ENCODE measurements around the gene STK24.

The STK24 gene

DNA sequence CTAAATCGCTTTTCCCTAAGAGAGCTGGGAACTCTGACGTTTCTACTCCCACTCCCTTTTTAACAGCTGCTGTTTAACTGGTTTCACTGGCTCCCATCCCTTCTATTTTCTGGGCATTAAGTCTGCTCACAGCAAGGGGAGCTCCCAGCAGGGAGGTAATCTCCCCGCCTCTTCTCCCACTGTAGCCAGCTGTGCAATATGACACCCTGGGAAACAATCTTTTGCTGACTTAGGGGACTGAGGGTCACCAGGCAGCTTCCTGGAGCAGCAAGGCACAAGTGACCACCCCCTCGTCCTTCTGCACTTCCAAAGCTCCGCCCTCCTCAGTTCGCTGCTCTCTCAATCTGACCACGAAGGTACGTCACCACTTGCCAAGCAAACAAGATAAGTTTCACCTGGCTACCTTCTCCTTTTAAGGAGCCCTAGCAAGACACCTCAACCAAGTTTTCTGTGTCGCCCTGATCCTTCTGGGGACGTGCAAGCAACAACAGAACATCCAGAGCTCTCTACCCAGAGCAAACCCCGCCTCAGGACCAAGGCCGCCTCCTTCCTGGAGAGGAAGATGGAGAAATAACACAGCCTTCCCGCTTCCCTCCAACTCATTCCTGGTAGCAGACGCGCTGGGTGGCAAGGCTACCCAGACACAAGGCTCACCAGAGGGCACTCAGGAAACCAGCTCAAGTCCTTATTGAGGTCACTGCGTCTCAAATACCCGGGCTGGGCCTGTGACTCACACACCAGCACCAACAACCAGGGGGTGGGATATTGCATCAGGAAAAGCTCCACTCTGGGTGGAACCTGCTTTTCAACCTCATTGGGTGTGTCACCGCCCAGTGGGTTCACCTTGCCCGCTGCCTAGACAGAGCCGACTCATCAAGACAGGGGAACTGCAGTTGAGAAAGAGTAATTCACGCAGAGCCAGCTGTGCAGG lies 92.4 kb downstream of the STK24 start:
- peaks cover 89% of the 10 kb centered on the region for H3K79me2 ChIP-seq (ENCODE audit: low read length)
- H3K9me3 ChIP-seq (replicated peaks; ENCODE audit: insufficient read depth, low read length) = no peaks in the 10 kb centered on the region
- H4K20me1 ChIP-seq (ENCODE audit: insufficient read depth, low read length) = 0 out of 2 replicates have a peak, but pooled peaks cover 2% of the 10 kb centered on the region
- no peak overlapping the region for H3K9ac ChIP-seq (ENCODE audit: low read length)
- peaks cover 14% of the 10 kb centered on the region for H3F3A ChIP-seq (ENCODE audit: insufficient read depth, low read length)
- DNase-seq = no peak
- no peaks in the 10 kb centered on the region for H3K36me3 ChIP-seq (replicated peaks; ENCODE audit: insufficient read depth, low read length)
- H3K9me2 ChIP-seq (replicated peaks; ENCODE audit: insufficient read depth, low read length) = no peaks in the 10 kb centered on the region
- no peak overlapping the region for H2AFZ ChIP-seq (ENCODE audit: low read length)
- no peaks in the 10 kb centered on the region for H3K27me3 ChIP-seq (replicated peaks; ENCODE audit: insufficient read depth, low read length)
- no peak overlapping the region for H3K27ac ChIP-seq (ENCODE audit: low read length)
- no peak overlapping the region for H3K4me2 ChIP-seq (ENCODE audit: low read depth, low read length)
- TF ChIP-seq, protein P1, sequence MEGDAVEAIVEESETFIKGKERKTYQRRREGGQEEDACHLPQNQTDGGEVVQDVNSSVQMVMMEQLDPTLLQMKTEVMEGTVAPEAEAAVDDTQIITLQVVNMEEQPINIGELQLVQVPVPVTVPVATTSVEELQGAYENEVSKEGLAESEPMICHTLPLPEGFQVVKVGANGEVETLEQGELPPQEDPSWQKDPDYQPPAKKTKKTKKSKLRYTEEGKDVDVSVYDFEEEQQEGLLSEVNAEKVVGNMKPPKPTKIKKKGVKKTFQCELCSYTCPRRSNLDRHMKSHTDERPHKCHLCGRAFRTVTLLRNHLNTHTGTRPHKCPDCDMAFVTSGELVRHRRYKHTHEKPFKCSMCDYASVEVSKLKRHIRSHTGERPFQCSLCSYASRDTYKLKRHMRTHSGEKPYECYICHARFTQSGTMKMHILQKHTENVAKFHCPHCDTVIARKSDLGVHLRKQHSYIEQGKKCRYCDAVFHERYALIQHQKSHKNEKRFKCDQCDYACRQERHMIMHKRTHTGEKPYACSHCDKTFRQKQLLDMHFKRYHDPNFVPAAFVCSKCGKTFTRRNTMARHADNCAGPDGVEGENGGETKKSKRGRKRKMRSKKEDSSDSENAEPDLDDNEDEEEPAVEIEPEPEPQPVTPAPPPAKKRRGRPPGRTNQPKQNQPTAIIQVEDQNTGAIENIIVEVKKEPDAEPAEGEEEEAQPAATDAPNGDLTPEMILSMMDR (IDR thresholded peaks at IDR 0.05; ENCODE audit: low read length) = no peak
- no peak for TF ChIP-seq EZH2 (optimal IDR thresholded peaks at IDR 0.05; ENCODE audit: low read depth, low read length)
- no peak for TF ChIP-seq EZH2phosphoT487 (IDR thresholded peaks at IDR 0.05; ENCODE audit: low read length)
- no peak overlapping the region for H3K4me3 ChIP-seq (ENCODE audit: low read length)
- peaks cover 24% of the 10 kb centered on the region for H3K4me1 ChIP-seq (ENCODE audit: low read length)

DNA sequence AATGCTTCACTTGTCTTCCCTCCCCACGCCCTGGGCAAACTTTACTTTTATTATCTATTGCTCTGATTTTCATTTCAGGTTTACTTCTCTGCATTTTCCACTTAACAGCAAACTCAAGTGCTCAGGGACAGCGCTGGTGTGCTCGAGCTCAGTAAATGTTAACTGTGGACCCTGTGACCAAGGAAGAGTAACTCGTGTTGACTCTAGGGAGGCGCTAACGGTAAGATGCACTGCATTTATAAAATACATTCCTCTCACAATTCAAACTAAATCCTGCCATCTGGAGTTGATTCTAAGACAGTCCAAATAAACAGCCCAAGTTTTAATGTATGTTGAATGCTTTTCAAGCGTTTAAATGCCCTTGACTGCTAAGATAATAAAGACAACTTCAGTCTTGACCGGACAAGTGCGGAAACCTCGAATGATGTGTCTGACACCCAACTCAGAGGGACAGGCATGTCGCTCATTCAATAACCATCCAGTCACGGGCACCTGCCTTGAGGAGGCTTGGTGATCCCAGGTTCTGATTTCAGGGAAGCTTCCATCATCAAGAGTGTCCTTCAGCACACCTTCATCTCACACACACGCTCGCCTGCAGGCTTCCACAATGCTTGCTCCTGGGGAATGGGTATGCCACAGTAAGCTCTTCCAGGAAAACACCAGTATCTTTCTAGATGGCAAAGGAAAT lies 93.2 kb downstream of the STK24 start:
- no peaks in the 10 kb centered on the region for H4K20me1 ChIP-seq (ENCODE audit: insufficient read depth, low read length)
- H3K79me2 ChIP-seq (ENCODE audit: low read length) = peaks cover 92% of the 10 kb centered on the region
- no peak overlapping the region for H3K27ac ChIP-seq (ENCODE audit: low read length)
- H3F3A ChIP-seq (ENCODE audit: insufficient read depth, low read length) = peaks cover 6% of the 10 kb centered on the region
- no peaks in the 10 kb centered on the region for H3K36me3 ChIP-seq (replicated peaks; ENCODE audit: insufficient read depth, low read length)
- TF ChIP-seq EZH2phosphoT487 (IDR thresholded peaks at IDR 0.05; ENCODE audit: low read length) (no peak), EZH2 (optimal IDR thresholded peaks at IDR 0.05; ENCODE audit: low read depth, low read length) (no peak)
- TF ChIP-seq, protein P1 (IDR thresholded peaks at IDR 0.05; ENCODE audit: low read length) = no peak
- no peaks in the 10 kb centered on the region for H3K27me3 ChIP-seq (replicated peaks; ENCODE audit: insufficient read depth, low read length)
- H3K9me2 ChIP-seq (replicated peaks; ENCODE audit: insufficient read depth, low read length) = no peaks in the 10 kb centered on the region
- peaks cover 17% of the 10 kb centered on the region for H3K4me1 ChIP-seq (ENCODE audit: low read length)
- no peak overlapping the region for H3K4me2 ChIP-seq (ENCODE audit: low read depth, low read length)
- no peak overlapping the region for H3K9ac ChIP-seq (ENCODE audit: low read length)
- no peak overlapping the region for H3K4me3 ChIP-seq (ENCODE audit: low read length)
- H2AFZ ChIP-seq (ENCODE audit: low read length) = no peak overlapping the region
- DNase-seq = no peak
- H3K9me3 ChIP-seq (replicated peaks; ENCODE audit: insufficient read depth, low read length) = no peaks in the 10 kb centered on the region

DNA sequence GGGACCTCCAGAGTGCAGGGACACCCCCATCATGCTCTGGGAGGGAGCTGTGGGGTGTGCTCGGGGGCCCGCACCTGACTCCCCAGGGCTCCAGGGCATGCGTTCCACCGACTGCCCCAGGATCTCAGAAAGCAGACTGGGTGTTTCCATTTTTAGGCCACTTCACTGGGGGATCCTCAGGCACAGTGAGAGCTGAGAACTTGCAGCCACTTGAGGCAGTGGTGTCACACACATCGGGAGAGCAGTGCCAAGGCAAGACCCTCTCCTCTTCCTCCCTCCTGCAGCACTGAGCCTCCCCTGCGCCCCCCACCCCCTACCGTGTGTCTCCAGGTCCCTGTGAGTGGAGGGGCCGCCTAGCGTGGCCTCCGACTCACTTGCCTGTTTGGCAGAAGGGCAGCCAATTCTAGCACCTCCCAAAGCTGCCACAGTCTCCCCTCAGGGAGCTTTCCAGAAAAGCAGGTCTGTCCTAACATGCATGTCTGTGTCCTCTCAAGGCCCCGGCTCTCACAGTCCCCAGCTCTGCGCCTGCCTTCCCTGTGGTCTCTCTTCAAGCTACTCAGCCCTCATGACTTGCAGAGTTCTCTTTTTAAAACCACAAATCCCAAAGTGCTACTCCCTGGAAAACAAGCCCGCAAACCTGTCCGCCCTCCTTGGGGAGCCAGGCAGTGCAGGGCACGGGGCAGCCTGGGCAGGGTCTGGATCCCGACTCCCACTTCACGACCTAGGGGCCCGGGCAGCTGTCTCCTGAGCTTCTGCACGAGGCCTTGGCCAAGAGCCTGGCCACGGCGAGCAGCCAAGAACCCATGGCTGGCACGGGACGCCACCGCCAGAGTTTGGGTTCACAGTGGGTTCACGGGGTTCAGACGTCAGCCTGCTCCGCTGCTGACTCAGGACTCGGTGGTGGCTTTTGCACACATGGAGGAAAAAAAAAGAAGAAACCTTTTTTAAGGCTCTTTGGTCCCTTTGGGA lies 94.1 kb downstream of the STK24 start:
- no peaks in the 10 kb centered on the region for H3K36me3 ChIP-seq (replicated peaks; ENCODE audit: insufficient read depth, low read length)
- H3K4me3 ChIP-seq (ENCODE audit: low read length) = no peak overlapping the region
- no peaks in the 10 kb centered on the region for H3K9me3 ChIP-seq (replicated peaks; ENCODE audit: insufficient read depth, low read length)
- H3F3A ChIP-seq (ENCODE audit: insufficient read depth, low read length) = no peaks in the 10 kb centered on the region
- peaks cover 94% of the 10 kb centered on the region for H3K79me2 ChIP-seq (ENCODE audit: low read length)
- H3K27me3 ChIP-seq (replicated peaks; ENCODE audit: insufficient read depth, low read length) = no peaks in the 10 kb centered on the region
- peaks cover 17% of the 10 kb centered on the region for H3K4me1 ChIP-seq (ENCODE audit: low read length)
- H2AFZ ChIP-seq (ENCODE audit: low read length) = no peak overlapping the region
- no peaks in the 10 kb centered on the region for H3K9me2 ChIP-seq (replicated peaks; ENCODE audit: insufficient read depth, low read length)
- H4K20me1 ChIP-seq (ENCODE audit: insufficient read depth, low read length) = no peaks in the 10 kb centered on the region
- H3K9ac ChIP-seq (ENCODE audit: low read length) = no peak overlapping the region
- no peak overlapping the region for H3K4me2 ChIP-seq (ENCODE audit: low read depth, low read length)
- DNase-seq = no peak
- no peak overlapping the region for H3K27ac ChIP-seq (ENCODE audit: low read length)
- no peak for TF ChIP-seq EZH2phosphoT487 (IDR thresholded peaks at IDR 0.05; ENCODE audit: low read length)
- TF ChIP-seq EZH2 (optimal IDR thresholded peaks at IDR 0.05; ENCODE audit: low read depth, low read length) = no peak
- TF ChIP-seq, protein P1 (IDR thresholded peaks at IDR 0.05; ENCODE audit: low read length) = no peak

All from MM.1S (cell line).